H1 (cell line): Measurements from ENCODE around the gene HEXIM1. TPM values are rescaled to one million over a fixed set of nuclear protein-coding genes. Genes with fewer than 3 reads are reported as not detected.

Experiments
- CREB1 ChIP-seq: IDR thresholded peaks from 2 replicates; pipeline ENCODE4 v1.6.1; 2012; ENCODE audit warnings: inconsistent platforms
- polyA plus RNA-seq, 7 experiments: library from polyadenylated mRNA; depleted of rRNA in 3 of 7; stranded (reverse) in 5 of 7; unstranded in 2 of 7; fragments of >200 nt in 5 of 7; fragments of 200-250 nt in 2 of 7; gene quantifications; 1 replicate in 5 of 7; 2 replicates in 1 of 7; 4 replicates in 1 of 7; pipeline versions ENCODE4 v1.2.1 to v1.2.3, GENCODE V29; 2011 to 2013; ENCODE audit warnings: missing spikeins in 2 of 7, mixed read lengths in 2 of 7
- total RNA-seq: library from RNA; stranded (reverse); fragmentation: NEBNext Ultra II Directional; extraction: Animal tissue kit (Norgen Biotek cat#: 25700); gene quantifications from 2 replicates; pipeline ENCODE4 v1.2.1, GENCODE V29; 2021
- TF ChIP-seq, protein P1 (sequence below), 3 experiments: IDR thresholded peaks; 1 replicate in 2 of 3; 2 replicates in 1 of 3; pipeline versions ENCODE4 v1.5.1 to v1.6.1; 2011; ENCODE audit warnings: low read length in 3 of 3, mild to moderate bottlenecking in 3 of 3, inconsistent platforms in 2 of 3, low read depth in 1 of 3, moderate library complexity in 1 of 3; ENCODE audit not compliant: insufficient read depth in 1 of 3; ENCODE audit errors: control extremely low read depth in 1 of 3
- TF ChIP-seq, protein P2 (sequence below): IDR thresholded peaks from 2 replicates; pipeline ENCODE4 v1.6.1; 2012; ENCODE audit warnings: inconsistent platforms

The HEXIM1 gene
- total and polyA plus RNA-seq, 2 of the 8 experiments (the other 6 are each of a cell fraction or from before 2014, with no cell fraction given) = 9.1 to 38.3 TPM

DNA sequence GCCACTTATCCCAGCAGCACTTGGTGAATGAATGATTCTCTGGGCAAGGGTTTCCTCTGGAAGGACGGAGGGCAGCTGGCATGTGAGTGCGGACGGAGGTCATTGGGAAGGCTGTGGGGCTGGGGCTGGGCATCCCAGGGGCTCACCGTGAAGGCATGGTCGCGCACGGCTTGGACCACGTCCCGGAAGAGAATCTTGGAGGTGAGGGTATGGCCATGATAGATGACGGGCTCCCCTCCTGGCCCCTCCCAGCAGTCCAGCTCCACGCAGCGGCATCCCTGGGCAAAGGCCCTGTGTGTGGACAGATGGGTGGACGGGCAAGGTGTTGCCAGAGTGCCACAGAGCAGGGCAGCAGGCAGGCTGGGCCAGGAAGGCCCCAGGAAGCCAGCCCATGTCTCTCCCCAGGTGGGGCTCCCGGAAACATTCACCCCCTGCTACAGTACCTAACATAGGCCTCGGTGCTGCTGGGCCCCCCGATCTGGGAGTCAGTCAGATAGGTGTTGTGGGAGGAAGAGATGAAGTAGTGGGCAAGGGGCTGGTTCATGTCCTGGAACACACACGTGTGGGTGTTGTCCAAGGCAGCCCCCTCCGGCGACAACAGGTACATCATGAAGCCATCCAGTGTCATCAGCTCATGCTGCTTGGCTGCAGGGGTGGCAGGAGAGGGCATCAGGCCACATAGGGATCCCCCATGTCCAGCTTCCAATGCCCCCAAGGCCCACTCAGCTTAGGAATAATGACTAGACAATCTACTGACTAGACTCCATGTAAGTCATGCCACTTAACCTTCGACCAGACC, 30.2 kb upstream of the HEXIM1 start (continued):
- TF ChIP-seq, protein P1, sequence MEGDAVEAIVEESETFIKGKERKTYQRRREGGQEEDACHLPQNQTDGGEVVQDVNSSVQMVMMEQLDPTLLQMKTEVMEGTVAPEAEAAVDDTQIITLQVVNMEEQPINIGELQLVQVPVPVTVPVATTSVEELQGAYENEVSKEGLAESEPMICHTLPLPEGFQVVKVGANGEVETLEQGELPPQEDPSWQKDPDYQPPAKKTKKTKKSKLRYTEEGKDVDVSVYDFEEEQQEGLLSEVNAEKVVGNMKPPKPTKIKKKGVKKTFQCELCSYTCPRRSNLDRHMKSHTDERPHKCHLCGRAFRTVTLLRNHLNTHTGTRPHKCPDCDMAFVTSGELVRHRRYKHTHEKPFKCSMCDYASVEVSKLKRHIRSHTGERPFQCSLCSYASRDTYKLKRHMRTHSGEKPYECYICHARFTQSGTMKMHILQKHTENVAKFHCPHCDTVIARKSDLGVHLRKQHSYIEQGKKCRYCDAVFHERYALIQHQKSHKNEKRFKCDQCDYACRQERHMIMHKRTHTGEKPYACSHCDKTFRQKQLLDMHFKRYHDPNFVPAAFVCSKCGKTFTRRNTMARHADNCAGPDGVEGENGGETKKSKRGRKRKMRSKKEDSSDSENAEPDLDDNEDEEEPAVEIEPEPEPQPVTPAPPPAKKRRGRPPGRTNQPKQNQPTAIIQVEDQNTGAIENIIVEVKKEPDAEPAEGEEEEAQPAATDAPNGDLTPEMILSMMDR (IDR thresholded peaks at IDR 0.05; ENCODE audit: control extremely low read depth in 1 of 3, insufficient read depth in 1 of 3, low read depth in 1 of 3, low read length in 3 of 3) = no peak
- TF ChIP-seq, protein P2, sequence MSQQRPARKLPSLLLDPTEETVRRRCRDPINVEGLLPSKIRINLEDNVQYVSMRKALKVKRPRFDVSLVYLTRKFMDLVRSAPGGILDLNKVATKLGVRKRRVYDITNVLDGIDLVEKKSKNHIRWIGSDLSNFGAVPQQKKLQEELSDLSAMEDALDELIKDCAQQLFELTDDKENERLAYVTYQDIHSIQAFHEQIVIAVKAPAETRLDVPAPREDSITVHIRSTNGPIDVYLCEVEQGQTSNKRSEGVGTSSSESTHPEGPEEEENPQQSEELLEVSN = no peak
- TF ChIP-seq CREB1 = no peak
